Tibial nerve (tissue), 4 donors: ENCODE data around the gene ACOT6.

Source experiments
- CTCF ChIP-seq, 5 experiments: fragments of 200-600 bp in 3 of 5; fragments of 450-650 bp in 2 of 5; sonication (generic) in 3 of 5; IDR thresholded peaks; one replicate each; pipeline ENCODE4 v1.5.1; 2016 to 2019; ENCODE audit warnings: antibody characterized with exemption in 5 of 5, mild to moderate bottlenecking in 3 of 5, moderate library complexity in 2 of 5
- EP300 ChIP-seq, 2 donors: sonication (generic); formaldehyde crosslinking; IDR thresholded peaks; one replicate each; pipeline ENCODE4 v1.6.1; 2017; ENCODE audit warnings: antibody characterized with exemption in 2 of 2, mild to moderate bottlenecking in 1 of 2
- POLR2A ChIP-seq, 2 donors: fragments of 450-650 bp; IDR thresholded peaks; one replicate each; pipeline ENCODE4 v1.6.1; 2017; ENCODE audit warnings: antibody characterized with exemption in 2 of 2, mild to moderate bottlenecking in 2 of 2, moderate library complexity in 2 of 2

GRCh38 chr14:73589116-73589515 lies 23.2 kb upstream of the ACOT6 start:
- no peak for TF ChIP-seq CTCF (IDR thresholded peaks at IDR 0.05)
- TF ChIP-seq EP300 (IDR thresholded peaks at IDR 0.05), result no peak
- TF ChIP-seq POLR2A (IDR thresholded peaks at IDR 0.05), result no peak
